Neuron (in vitro differentiated cells): ENCODE data around the gene INSYN1.
"Not testable (repeated sequence)": the region's sequence is repeated elsewhere in the genome, so short reads cannot be mapped to it uniquely, and the experiment has no call there.

ENCODE experiments used
- H2AFZ ChIP-seq: one replicate; pipeline ENCODE4 v1.6.1; 2013; ENCODE audit warnings: low read depth, mild to moderate bottlenecking, inconsistent platforms, low read length, moderate library complexity
- H3K27me3 ChIP-seq: one replicate; pipeline ENCODE4 v1.6.1; 2013; ENCODE audit warnings: low read length; ENCODE audit not compliant: insufficient read depth
- H3K36me3 ChIP-seq: one replicate; pipeline ENCODE4 v1.6.1; 2013; ENCODE audit warnings: low read length; ENCODE audit not compliant: insufficient read depth
- H3K4me1 ChIP-seq: one replicate; pipeline ENCODE4 v1.6.1; 2013; ENCODE audit warnings: low read length; ENCODE audit not compliant: insufficient read depth
- H3K4me3 ChIP-seq: 2 replicates; pipeline ENCODE4 v1.5.1; 2013; ENCODE audit warnings: mild to moderate bottlenecking, low read length, moderate library complexity
- H3K9me3 ChIP-seq: one replicate; pipeline ENCODE4 v1.6.1; 2013; ENCODE audit warnings: low read length

Gene INSYN1

GRCh38 chr15:73732930-73733329, 20.2 kb downstream of the INSYN1 start:
- Histone ChIP-seq H2AFZ (no peak overlapping the region), H3K9me3 (no peaks in the 10 kb centered on the region), H3K4me3 (no peak overlapping the region), H3K4me1 (peaks cover 1% of the 10 kb centered on the region), H3K27me3 (no peaks in the 10 kb centered on the region), H3K36me3 (no peaks in the 10 kb centered on the region)

GRCh38 chr15:73732051-73732450, 21.1 kb downstream of the INSYN1 start:
- H3K4me3 ChIP-seq, H3K9me3 ChIP-seq, H3K36me3 ChIP-seq, H3K4me1 ChIP-seq, H3K27me3 ChIP-seq, H2AFZ ChIP-seq: not testable (repeated sequence)

- no peak overlapping the region for H2AFZ ChIP-seq
- no peaks in the 10 kb centered on the region for H3K9me3 ChIP-seq
- H3K4me1 ChIP-seq = peaks cover 25% of the 10 kb centered on the region
- no peaks in the 10 kb centered on the region for H3K27me3 ChIP-seq
- H3K36me3 ChIP-seq = no peaks in the 10 kb centered on the region
- no peak overlapping the region for H3K4me3 ChIP-seq
Measured at GRCh38 chr15:73727330-73727976, 25.7 kb downstream of the INSYN1 start.

- no peaks in the 10 kb centered on the region for H3K27me3 ChIP-seq
- H2AFZ ChIP-seq = no peak overlapping the region
- no peaks in the 10 kb centered on the region for H3K36me3 ChIP-seq
Measured at GRCh38 chr15:73724212-73724611, 28.9 kb downstream of the INSYN1 start.

DNA sequence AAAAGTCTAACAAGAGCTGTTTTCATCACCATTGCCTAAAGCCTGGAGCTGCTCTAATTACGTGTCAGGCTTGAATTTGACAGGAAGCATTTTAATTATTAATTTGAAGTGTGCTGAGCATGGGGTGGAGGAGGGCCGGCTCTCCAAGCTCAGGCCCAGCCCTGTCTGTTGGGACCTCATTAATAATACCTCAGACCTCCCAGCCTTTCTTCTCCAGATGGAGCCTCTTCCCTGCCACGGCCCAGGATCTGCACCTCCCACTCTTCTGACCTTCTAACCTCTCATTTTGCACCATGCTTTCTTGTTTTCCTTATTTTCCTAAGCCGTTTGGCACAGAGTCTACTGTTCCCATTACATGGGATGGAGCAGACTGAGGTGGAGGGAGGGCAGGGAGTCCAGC, 30.0 kb downstream of the INSYN1 start:
- no peak overlapping the region for H2AFZ ChIP-seq
- no peaks in the 10 kb centered on the region for H3K27me3 ChIP-seq

More at GRCh38 chr15:73724212-73724611, 28.9 kb downstream of the INSYN1 start:
- no peaks in the 10 kb centered on the region for H3K9me3 ChIP-seq
- peaks cover 25% of the 10 kb centered on the region for H3K4me1 ChIP-seq
- no peak overlapping the region for H3K4me3 ChIP-seq

GRCh38 chr15:73722425-73722824, 30.7 kb downstream of the INSYN1 start:
- Histone ChIP-seq H2AFZ (no peak overlapping the region), H3K9me3 (no peaks in the 10 kb centered on the region), H3K36me3 (no peaks in the 10 kb centered on the region), H3K4me3 (no peak overlapping the region), H3K27me3 (no peaks in the 10 kb centered on the region), H3K4me1 (peaks cover 19% of the 10 kb centered on the region)

More for the DNA sequence above, 30.0 kb downstream of the INSYN1 start:
- H3K4me1 ChIP-seq = peaks cover 25% of the 10 kb centered on the region
- no peak overlapping the region for H3K4me3 ChIP-seq
- no peaks in the 10 kb centered on the region for H3K36me3 ChIP-seq
- H3K9me3 ChIP-seq = no peaks in the 10 kb centered on the region

DNA sequence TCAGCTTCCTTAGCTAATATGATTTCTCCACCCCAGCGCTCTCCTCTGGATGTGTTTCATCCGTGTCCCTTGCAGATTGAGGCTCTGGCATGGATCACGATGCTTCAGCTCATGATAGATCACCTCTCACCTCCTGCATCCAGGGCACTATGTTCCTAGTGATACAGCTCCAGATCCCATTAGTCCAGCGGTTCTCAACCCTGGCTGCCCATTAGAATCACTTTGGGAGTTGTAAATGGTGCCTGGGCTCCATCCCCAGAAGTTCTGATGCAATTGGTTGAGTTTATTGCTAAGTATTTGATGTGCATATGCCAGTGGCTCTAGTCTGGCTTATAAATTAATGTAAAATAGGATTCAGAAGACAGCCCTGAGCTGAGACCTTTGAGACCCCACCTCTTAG, 34.5 kb downstream of the INSYN1 start:
- Histone ChIP-seq H3K27me3 (no peaks in the 10 kb centered on the region), H3K4me1 (peaks cover 8% of the 10 kb centered on the region), H3K36me3 (peaks cover 6% of the 10 kb centered on the region), H3K9me3 (no peaks in the 10 kb centered on the region), H2AFZ (no peak overlapping the region), H3K4me3 (no peak overlapping the region)

DNA sequence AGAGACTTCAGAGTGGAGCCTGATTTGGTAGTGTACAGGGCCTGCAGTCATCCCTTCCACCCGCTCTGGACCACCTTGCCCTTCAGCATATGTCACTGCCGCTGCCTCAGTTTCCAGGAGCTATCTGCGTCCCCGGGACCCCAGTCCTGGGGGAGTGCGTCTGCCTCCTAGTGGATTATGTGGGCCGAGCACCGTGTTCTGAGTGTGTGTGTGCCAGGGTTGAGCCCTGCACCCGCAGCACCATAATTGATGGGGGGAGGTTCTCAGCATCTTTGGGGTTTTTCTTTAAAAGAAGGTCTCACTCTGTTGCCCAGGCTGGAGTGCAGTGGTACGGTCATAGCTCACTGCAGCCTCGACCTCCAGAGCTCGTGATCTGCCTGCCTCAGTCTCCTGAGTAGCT, 35.3 kb downstream of the INSYN1 start:
- no peaks in the 10 kb centered on the region for H3K27me3 ChIP-seq
- H3K9me3 ChIP-seq = no peaks in the 10 kb centered on the region
- H3K4me1 ChIP-seq = peaks cover 1% of the 10 kb centered on the region
- peaks cover 14% of the 10 kb centered on the region for H3K36me3 ChIP-seq
- no peak overlapping the region for H3K4me3 ChIP-seq
- no peak overlapping the region for H2AFZ ChIP-seq

DNA sequence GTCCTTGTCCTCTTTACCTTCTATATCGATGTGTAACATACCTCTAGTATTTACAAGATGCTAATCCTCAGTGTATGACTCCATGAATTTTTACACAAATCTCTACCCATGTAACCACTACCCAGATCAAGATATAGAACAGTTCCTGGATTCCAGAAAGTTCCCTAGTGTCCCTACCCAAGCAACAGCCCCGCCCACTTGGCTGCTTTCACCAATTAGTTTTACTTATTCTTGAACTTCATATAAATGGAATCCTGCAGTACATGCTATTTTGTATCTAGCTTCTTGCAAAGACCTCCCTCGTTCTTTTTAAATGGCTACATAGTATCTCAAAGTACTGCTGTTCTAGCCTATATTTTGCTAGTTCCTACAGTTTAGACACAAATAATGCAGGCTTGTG, 35.9 kb downstream of the INSYN1 start:
- Histone ChIP-seq H3K9me3 (no peaks in the 10 kb centered on the region), H3K4me1 (no peaks in the 10 kb centered on the region), H3K27me3 (no peaks in the 10 kb centered on the region)

GRCh38 chr15:73716417-73716816, 36.7 kb downstream of the INSYN1 start:
- H2AFZ ChIP-seq = no peak overlapping the region
- H3K27me3 ChIP-seq = no peaks in the 10 kb centered on the region
- no peak overlapping the region for H3K4me3 ChIP-seq
- no peaks in the 10 kb centered on the region for H3K9me3 ChIP-seq
- H3K36me3 ChIP-seq = peaks cover 25% of the 10 kb centered on the region
- H3K4me1 ChIP-seq = no peaks in the 10 kb centered on the region

More for the DNA sequence above, 35.9 kb downstream of the INSYN1 start:
- H3K36me3 ChIP-seq = peaks cover 20% of the 10 kb centered on the region
- no peak overlapping the region for H2AFZ ChIP-seq
- H3K4me3 ChIP-seq = no peak overlapping the region

DNA sequence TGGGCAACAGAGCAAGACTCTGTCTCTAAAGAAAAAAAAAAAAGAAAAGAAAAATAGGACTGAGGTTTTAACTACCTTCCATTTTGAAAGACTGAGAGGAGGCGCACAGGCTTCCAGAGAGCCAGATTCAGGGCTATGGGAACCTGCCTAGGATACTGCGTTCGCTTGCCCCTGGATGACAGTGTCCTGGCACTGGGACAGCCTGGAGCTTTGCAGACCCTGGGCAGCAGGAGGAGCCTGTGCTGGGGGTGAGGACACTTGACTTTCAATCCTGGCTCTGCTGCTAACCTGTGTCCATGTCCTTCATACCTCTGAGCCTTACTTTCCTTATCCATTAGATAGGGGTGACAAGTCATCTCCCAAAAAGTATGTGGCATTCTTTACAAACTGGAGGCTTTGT, 37.7 kb downstream of the INSYN1 start:
- Histone ChIP-seq H3K36me3 (peaks cover 35% of the 10 kb centered on the region), H2AFZ (no peak overlapping the region), H3K27me3 (no peaks in the 10 kb centered on the region), H3K4me3 (no peak overlapping the region), H3K4me1 (no peaks in the 10 kb centered on the region), H3K9me3 (no peaks in the 10 kb centered on the region)

- Histone ChIP-seq H3K36me3 (peaks cover 41% of the 10 kb centered on the region), H3K27me3 (no peaks in the 10 kb centered on the region), H3K4me1 (no peaks in the 10 kb centered on the region), H3K9me3 (no peaks in the 10 kb centered on the region), H3K4me3 (no peak overlapping the region), H2AFZ (no peak overlapping the region)
Measured at GRCh38 chr15:73714695-73715301, 38.4 kb downstream of the INSYN1 start.

- no peak overlapping the region for H2AFZ ChIP-seq
- H3K4me3 ChIP-seq = no peak overlapping the region
- no peaks in the 10 kb centered on the region for H3K27me3 ChIP-seq
- H3K9me3 ChIP-seq = no peaks in the 10 kb centered on the region
- peaks cover 64% of the 10 kb centered on the region for H3K36me3 ChIP-seq
- no peaks in the 10 kb centered on the region for H3K4me1 ChIP-seq
Measured at GRCh38 chr15:73712107-73712506, 41.0 kb downstream of the INSYN1 start.

DNA sequence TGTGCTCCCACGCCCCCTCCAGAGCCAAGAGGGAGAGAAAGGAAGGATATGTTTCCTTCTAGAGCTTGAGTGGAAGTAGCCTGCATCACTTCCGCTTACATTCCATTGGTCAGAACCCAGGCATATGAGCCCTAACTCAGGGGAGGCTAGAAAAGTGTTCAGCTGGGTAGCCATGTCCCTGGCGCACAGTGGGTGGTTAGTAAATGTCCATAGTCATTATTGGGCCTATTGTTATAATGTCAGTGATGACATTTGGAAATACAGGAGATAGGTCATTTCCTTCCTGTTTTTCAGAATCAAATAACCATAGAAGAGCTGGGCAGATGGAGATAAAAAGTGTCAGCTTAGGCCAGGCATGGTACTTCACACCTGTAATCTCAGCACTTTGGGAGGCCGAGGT, 41.6 kb downstream of the INSYN1 start:
- no peaks in the 10 kb centered on the region for H3K27me3 ChIP-seq
- no peaks in the 10 kb centered on the region for H3K4me1 ChIP-seq
- peaks cover 70% of the 10 kb centered on the region for H3K36me3 ChIP-seq
- no peaks in the 10 kb centered on the region for H3K9me3 ChIP-seq
- H2AFZ ChIP-seq = no peak overlapping the region
- H3K4me3 ChIP-seq = no peak overlapping the region
